ENCODE data around the gene WEE1.
"Not testable (repeated sequence)": the region's sequence is repeated elsewhere in the genome, so short reads cannot be mapped to it uniquely, and the experiment has no call there.

Gene WEE1

DNA sequence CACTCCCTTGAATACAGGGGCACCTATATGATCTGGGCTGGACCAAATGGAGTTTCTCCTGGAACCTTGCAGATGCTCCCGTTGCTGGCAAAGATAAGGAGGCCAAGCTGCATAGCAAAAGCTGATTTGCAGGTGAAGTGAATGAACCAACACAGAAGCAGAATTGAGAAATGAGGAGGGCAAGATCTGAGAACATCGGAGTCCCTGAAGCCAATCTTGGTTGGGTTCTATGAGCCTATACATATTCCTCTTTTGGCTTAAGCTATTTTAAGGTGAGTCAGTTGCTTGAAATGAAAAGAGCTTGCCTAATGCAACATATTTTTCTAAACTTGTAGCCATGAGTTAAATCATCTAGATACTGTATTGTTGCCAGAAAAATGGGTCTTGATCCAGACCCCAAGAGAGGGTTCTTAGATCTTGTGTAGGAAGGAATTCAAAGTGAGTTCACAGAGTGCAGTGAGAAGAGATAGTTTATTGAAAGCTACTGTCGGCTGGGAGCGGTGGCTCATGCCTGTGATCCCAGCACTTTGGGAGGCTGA, 23.5 kb downstream of the WEE1 start:
- CTCF ChIA-PET: no interaction called here
- POLR2A ChIA-PET: interaction anchor here (1.1 to 1.4 kb wide), 2 partner anchors 16 to 20 kb away, joined by 4 read pairs; no protein-coding TSS in a partner anchor
- DNase-seq (ENCODE audit: extremely low spot score): no peak
- TF ChIP-seq LEF1 (IDR thresholded peaks at IDR 0.05; ENCODE audit: borderline replicate concordance) (no peak), FOXK2 (IDR thresholded peaks at IDR 0.05) (no peak), ZNF384 (IDR thresholded peaks at IDR 0.05) (no peak)
- TF ChIP-seq, protein P1, sequence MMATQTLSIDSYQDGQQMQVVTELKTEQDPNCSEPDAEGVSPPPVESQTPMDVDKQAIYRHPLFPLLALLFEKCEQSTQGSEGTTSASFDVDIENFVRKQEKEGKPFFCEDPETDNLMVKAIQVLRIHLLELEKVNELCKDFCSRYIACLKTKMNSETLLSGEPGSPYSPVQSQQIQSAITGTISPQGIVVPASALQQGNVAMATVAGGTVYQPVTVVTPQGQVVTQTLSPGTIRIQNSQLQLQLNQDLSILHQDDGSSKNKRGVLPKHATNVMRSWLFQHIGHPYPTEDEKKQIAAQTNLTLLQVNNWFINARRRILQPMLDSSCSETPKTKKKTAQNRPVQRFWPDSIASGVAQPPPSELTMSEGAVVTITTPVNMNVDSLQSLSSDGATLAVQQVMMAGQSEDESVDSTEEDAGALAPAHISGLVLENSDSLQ (IDR thresholded peaks at IDR 0.05): no peak

DNA sequence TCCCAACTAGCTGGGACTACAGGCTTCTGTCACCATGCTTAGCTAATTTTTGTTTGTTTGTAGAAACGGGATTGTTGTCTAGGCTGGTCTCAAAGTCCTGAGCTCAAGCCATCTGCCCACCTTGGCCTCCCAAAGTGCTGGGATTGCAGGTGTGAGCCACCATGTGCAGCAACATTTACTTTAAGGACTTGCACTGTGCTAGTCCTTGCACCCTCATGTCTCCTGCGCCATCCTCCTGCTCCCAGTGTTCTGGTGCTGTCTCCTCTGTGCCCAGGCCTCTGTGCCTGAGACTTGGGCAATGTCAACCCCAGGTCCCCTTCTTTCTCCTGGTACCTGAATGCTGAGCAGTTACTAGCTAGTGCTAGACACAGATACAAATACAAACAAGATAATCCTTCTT, 26.7 kb downstream of the WEE1 start:
- ChIA-PET POLR2A (interaction anchor here (2.1 kb wide), 1 partner anchor 26 kb away, joined by 9 read pairs; the partner anchor contains the start of gene WEE1), CTCF (interaction anchor here (1.8 kb wide), 1 partner anchor 65 kb away, joined by 4 read pairs; no protein-coding TSS in a partner anchor)
- TF ChIP-seq CTBP1 (IDR thresholded peaks at IDR 0.05; ENCODE audit: borderline replicate concordance) (no peak), FOXM1 (IDR thresholded peaks at IDR 0.05; ENCODE audit: borderline replicate concordance) (no peak), NFRKB (IDR thresholded peaks at IDR 0.05) (no peak), SUZ12 (IDR thresholded peaks at IDR 0.05) (no peak), SP1 (IDR thresholded peaks at IDR 0.05) (no peak), HDGF (IDR thresholded peaks at IDR 0.05; ENCODE audit: borderline replicate concordance) (no peak), BHLHE40 (IDR thresholded peaks at IDR 0.05; ENCODE audit: borderline replicate concordance) (no peak), ELF4 (IDR thresholded peaks at IDR 0.05) (no peak), ZNF384 (IDR thresholded peaks at IDR 0.05) (no peak), L3MBTL2 (conservative IDR thresholded peaks at IDR 0.05) (no peak), FOXK2 (IDR thresholded peaks at IDR 0.05) (no peak), ARNT (IDR thresholded peaks at IDR 0.05) (no peak), FOXA1 (IDR thresholded peaks at IDR 0.05) (no peak), LEF1 (IDR thresholded peaks at IDR 0.05; ENCODE audit: borderline replicate concordance) (no peak), TARDBP (IDR thresholded peaks at IDR 0.05) (no peak)
- TF ChIP-seq, protein P1 (IDR thresholded peaks at IDR 0.05): no peak
- DNase-seq (ENCODE audit: extremely low spot score): no peak

DNA sequence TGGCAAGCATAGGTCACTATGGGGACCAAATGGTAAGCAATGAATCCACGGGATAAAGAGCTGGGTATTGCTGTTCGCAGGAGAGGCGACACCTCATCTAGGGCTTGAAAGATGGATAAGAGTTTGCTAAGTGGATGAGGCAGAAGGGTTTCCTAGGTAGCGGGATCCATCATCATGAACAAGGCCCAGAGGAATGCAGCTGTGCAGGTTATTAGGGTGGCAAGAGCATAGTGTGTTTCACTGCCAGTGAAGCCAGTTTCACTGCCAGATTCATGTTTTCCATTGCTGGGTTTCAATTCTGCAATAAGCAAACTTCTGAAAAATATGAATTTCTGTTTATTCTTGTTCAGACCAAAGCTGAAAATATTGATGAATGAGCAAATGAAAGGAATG, 27.2 kb downstream of the WEE1 start:
- CTCF ChIA-PET: interaction anchor here (1.2 to 1.8 kb wide), 2 partner anchors 12 to 65 kb away, joined by 4 read pairs; no protein-coding TSS in a partner anchor
- TF ChIP-seq CTBP1 (IDR thresholded peaks at IDR 0.05; ENCODE audit: borderline replicate concordance): no peak
- TF ChIP-seq FOXM1 (IDR thresholded peaks at IDR 0.05; ENCODE audit: borderline replicate concordance): no peak
- TF ChIP-seq L3MBTL2 (conservative IDR thresholded peaks at IDR 0.05): no peak
- no peak for TF ChIP-seq ELF4 (IDR thresholded peaks at IDR 0.05)
- TF ChIP-seq FOXA1 (IDR thresholded peaks at IDR 0.05): no peak
- TF ChIP-seq SP1 (IDR thresholded peaks at IDR 0.05): no peak
- TF ChIP-seq HDGF (IDR thresholded peaks at IDR 0.05; ENCODE audit: borderline replicate concordance): no peak
- no peak for TF ChIP-seq NFRKB (IDR thresholded peaks at IDR 0.05)
- no peak for DNase-seq (ENCODE audit: extremely low spot score)

DNA sequence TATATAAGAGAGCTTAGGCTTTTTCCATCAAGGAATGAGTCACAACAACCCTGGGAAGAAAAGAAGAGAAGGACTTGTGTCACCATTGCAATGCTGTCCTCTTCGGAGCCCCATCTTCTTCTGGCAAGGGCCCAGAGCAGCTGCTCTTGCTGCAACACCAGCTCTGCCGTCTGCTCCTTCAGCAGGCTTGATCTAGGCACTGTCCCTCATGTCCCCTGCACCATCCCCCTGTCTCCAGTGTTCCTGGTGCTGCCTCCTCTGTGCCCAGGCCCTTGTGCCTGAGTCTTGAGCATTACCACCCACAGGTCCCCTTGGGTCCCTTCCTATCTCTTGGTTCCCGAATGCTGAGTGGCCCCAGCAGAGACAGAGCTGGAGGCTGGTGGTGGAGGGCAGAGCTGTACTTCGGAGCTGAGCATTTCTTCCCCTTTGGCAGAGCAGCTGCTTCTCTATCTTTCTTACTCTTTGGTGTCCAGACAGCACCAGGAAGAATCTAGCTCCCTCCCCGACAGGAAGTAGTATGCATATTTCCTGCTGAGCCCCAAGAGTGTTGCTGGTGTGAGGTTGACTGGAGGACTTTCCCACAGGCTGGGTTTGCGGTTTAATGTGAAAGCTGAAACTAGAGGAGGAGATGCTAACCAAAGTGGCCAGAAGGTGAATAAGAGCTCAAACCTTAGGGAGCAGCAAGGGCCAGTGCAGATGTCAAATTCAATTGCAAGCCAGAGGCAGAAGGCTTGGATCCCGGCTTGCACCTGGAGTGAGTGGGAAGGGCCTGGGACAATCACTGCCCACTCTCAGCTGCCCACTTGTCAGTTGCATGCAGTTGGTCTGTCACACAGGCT, 27.8 kb downstream of the WEE1 start:
- POLR2A ChIA-PET: interaction anchor here (2.1 kb wide), 1 partner anchor 27 kb away, joined by 9 read pairs; the partner anchor contains the start of gene WEE1
- TF ChIP-seq L3MBTL2 (conservative IDR thresholded peaks at IDR 0.05): no peak
- TF ChIP-seq SP1 (IDR thresholded peaks at IDR 0.05): no peak
- TF ChIP-seq SUZ12 (IDR thresholded peaks at IDR 0.05): no peak
- TF ChIP-seq CTBP1 (IDR thresholded peaks at IDR 0.05; ENCODE audit: borderline replicate concordance): no peak
- TF ChIP-seq BHLHE40 (IDR thresholded peaks at IDR 0.05; ENCODE audit: borderline replicate concordance): no peak
- TF ChIP-seq FOXK2 (IDR thresholded peaks at IDR 0.05): no peak
- TF ChIP-seq ELF4 (IDR thresholded peaks at IDR 0.05): no peak
- no peak for TF ChIP-seq HDGF (IDR thresholded peaks at IDR 0.05; ENCODE audit: borderline replicate concordance)
- TF ChIP-seq, protein P1 (IDR thresholded peaks at IDR 0.05): no peak
- TF ChIP-seq ZNF384 (IDR thresholded peaks at IDR 0.05): no peak
- no peak for TF ChIP-seq ARNT (IDR thresholded peaks at IDR 0.05)
- TF ChIP-seq FOXA1 (IDR thresholded peaks at IDR 0.05): no peak
- TF ChIP-seq NFRKB (IDR thresholded peaks at IDR 0.05): no peak
- CTCF ChIA-PET: interaction anchor here (0.6 to 1.8 kb wide), 3 partner anchors 12 to 127 kb away, joined by 4 to 5 read pairs (median 4); no protein-coding TSS in a partner anchor
- no peak for DNase-seq (ENCODE audit: extremely low spot score)

More for the DNA sequence above, 27.2 kb downstream of the WEE1 start:
- POLR2A ChIA-PET: interaction anchor here (2.1 kb wide), 1 partner anchor 27 kb away, joined by 9 read pairs; the partner anchor contains the start of gene WEE1

DNA sequence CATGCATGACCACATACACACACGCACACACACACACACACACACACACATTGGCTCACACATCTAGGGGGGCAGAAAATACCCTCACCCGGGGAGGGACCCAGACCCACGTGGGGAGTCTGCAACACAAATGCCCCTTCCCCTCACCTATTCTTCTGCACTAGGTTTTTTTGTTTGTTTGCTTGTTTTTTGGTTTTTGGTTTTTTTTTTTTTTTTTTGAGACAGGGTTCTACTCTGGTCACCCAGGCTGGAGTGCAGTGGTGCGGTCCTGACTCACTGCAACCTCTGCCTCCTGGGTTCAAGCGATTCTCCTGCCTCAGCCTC, 28.4 kb downstream of the WEE1 start:
- CTCF ChIA-PET: interaction anchor here (0.6 to 1.8 kb wide), 3 partner anchors 11 to 126 kb away, joined by 4 to 5 read pairs (median 4); no protein-coding TSS in a partner anchor

DNA sequence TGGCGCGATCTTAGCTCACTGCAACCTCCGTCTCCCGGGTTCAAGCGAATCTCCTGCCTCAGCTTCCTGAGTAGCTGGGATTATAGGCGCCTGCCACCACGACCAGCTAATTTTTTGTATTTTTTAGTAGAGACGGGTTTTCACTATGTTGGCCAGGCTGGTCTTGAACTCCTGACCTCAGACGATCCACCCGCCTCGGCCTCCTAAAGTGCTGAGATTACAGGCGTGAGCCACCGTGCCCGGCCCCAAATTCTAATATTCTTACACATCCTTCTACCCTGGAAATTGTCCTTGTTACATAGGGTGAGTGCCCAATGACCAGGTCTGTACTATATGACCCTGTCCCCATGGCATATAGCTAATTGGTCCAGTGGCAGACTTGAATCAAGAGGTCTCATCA, 29.7 kb downstream of the WEE1 start:
- DNase-seq (ENCODE audit: extremely low spot score): not testable (repeated sequence)
- CTCF ChIA-PET: interaction anchor here (0.7 to 1.0 kb wide), 2 partner anchors 8 to 10 kb away, joined by 4 to 7 read pairs; no protein-coding TSS in a partner anchor
- POLR2A ChIA-PET: interaction anchor here (1.5 kb wide), 1 partner anchor 10 kb away, joined by 5 read pairs; no protein-coding TSS in a partner anchor

More for the DNA sequence above, 28.4 kb downstream of the WEE1 start:
- POLR2A ChIA-PET: interaction anchor here (2.1 kb wide), 1 partner anchor 28 kb away, joined by 9 read pairs; the partner anchor contains the start of gene WEE1
- no peak for TF ChIP-seq SP1 (IDR thresholded peaks at IDR 0.05)
- no peak for TF ChIP-seq ARNT (IDR thresholded peaks at IDR 0.05)
- TF ChIP-seq BHLHE40 (IDR thresholded peaks at IDR 0.05; ENCODE audit: borderline replicate concordance): no peak
- no peak for DNase-seq (ENCODE audit: extremely low spot score)

All from HEK293T (cell line).